CD4-positive, alpha-beta T cell (primary cell): ENCODE results near the gene MRPS34. TPM values are rescaled to one million over a fixed set of nuclear protein-coding genes. Genes with fewer than 3 reads are reported as not detected.

Experiments used
- ATAC-seq: fragments of 200-7000 bp; cut with Tn5 transposase; one replicate; pipeline ENCODE4 v1.10.0; 2022; ENCODE audit warnings: mild to moderate bottlenecking; ENCODE audit not compliant: poor library complexity
- CTCF ChIA-PET: fragments of 350-600 bp; sonication (Branson Sonifier 250); formaldehyde crosslinking; loops from one replicate; lab custom pipeline; 2021; ENCODE audit warnings: antibody characterized with exemption, inconsistent platforms; lab: Charles Lee
- POLR2A ChIA-PET: fragments of 350-600 bp; sonication (Branson Sonifier 250); formaldehyde crosslinking; loops from one replicate; lab custom pipeline; 2021; ENCODE audit warnings: antibody characterized with exemption, inconsistent platforms; lab: Charles Lee
- DNase-seq, 14 experiments: peaks; one replicate each; pipeline ENCODE4 v3.0.0-alpha.2; 2013 to 2020; ENCODE audit warnings: mixed read lengths in 2 of 14
- H3K27ac ChIP-seq, 2 donors: one replicate each; pipeline versions ENCODE4 v1.5.1 to v1.7.0; 2013; ENCODE audit warnings: low read length in 2 of 2, low read depth in 1 of 2, mild to moderate bottlenecking in 1 of 2
- H3K27me3 ChIP-seq, 2 experiments: 1 replicate in 1 of 2; 2 replicates in 1 of 2; pipeline versions ENCODE4 v1.6.1 to v1.7.0; 2013; ENCODE audit warnings: low read length in 2 of 2, control low read depth in 1 of 2, mild to moderate bottlenecking in 1 of 2, moderate library complexity in 1 of 2; ENCODE audit not compliant: insufficient read depth in 2 of 2, control insufficient read depth in 1 of 2
- H3K36me3 ChIP-seq: one replicate; pipeline ENCODE4 v1.6.1; 2013; ENCODE audit warnings: low read length, control low read depth; ENCODE audit not compliant: insufficient read depth
- H3K4me1 ChIP-seq: one replicate; pipeline ENCODE4 v1.6.1; 2013; ENCODE audit warnings: low read length, control low read depth; ENCODE audit not compliant: insufficient read depth
- H3K4me3 ChIP-seq: one replicate; pipeline ENCODE4 v1.5.1; 2013; ENCODE audit warnings: mild to moderate bottlenecking, low read length, moderate library complexity
- H3K9me3 ChIP-seq, 2 experiments: 1 replicate in 1 of 2; 2 replicates in 1 of 2; pipeline versions ENCODE4 v1.6.1 to v1.7.0; 2013; ENCODE audit warnings: low read length in 2 of 2, mild to moderate bottlenecking in 2 of 2, control low read depth in 1 of 2, moderate library complexity in 1 of 2; ENCODE audit not compliant: control insufficient read depth in 1 of 2, insufficient read depth in 1 of 2
- H3K27ac Mint-ChIP-seq: one replicate; pipeline ENCODE4 v1.8.0; 2020; ENCODE audit warnings: mixed read lengths
- H3K27me3 Mint-ChIP-seq: one replicate; pipeline ENCODE4 v1.8.0; 2021; ENCODE audit warnings: mixed read lengths
- H3K36me3 Mint-ChIP-seq: one replicate; pipeline ENCODE4 v1.8.0; 2021; ENCODE audit warnings: low read depth, mixed read lengths
- H3K4me1 Mint-ChIP-seq: one replicate; pipeline ENCODE4 v1.8.0; 2021; ENCODE audit warnings: low read depth, mixed read lengths
- H3K4me3 Mint-ChIP-seq: one replicate; pipeline ENCODE4 v1.8.0; 2020; ENCODE audit warnings: mild to moderate bottlenecking, mixed read lengths
- H3K9me3 Mint-ChIP-seq: one replicate; pipeline ENCODE4 v1.8.0; 2020; ENCODE audit warnings: mixed read lengths
- intact Hi-C, 2 experiments: fragments of 100-400 bp; cut with DNase I in 1 of 2; cut with micrococcal nuclease in 1 of 2; formaldehyde crosslinking; loops; one replicate each; pipeline versions ENCODE4 v1.15.1 to v1.9.0; 2023 to 2025; cut with DNase I, micrococcal nuclease
- total RNA-seq, 174 experiments: library from RNA in 2 of 174; stranded (reverse) in 2 of 174; gene quantifications; one replicate each; pipeline ENCODE4 v1.2.3 and lab custom pipeline; 2021 to 2026
- TF ChIP-seq, protein P1 (sequence below): fragments of 200-600 bp; IDR thresholded peaks from one replicate; pipeline ENCODE4 v1.8.0; 2022; ENCODE audit warnings: antibody characterized with exemption, mild to moderate bottlenecking

The MRPS34 gene
- total RNA-seq, 2 experiments from 2014 or later: 25.5 to 26.9 TPM

DNA sequence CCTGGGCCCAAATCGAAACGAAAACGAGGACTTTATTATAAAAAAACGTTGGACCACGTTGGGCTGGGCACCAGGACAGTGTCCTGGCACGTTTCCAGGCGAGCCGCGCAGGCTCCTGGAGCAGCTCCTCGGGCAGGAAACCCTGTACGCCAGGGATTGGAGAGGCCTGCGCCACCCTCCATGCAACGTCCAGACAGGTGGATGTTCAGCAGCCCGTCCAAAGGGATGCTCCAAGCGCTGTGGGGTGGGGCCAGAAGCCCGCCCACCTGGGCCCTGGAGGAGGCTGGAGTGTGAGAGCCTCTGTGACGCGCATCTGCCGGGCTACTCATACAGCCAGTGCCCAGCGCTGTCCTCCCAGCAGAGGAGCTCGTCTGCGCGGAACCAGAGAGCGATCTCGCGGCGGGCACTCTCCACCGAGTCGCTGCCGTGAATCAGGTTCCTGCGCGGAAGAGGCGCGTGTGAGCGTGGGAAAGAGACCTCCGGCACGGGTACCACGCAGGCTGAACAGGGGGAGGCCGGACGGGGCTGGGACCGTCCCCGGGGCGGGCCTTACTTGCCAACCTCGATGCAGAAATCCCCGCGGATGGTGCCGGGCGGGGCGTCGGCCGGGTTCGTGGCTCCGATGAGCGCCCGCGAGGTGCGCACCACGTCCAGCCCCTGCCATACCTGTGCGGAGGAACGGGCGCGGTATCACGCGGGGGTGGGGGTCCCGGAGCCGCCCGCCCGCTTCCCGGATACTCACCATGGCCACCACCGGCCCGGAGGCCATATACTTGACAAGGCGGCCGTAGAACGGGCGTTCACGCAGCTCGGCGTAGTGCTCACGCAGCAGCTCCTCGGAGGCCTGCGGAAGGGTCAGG, 2.4 kb downstream of the MRPS34 start:
- Histone ChIP-seq H3K4me3 (peak overlapping the region; percentile 89), H3K27me3 (no peaks in the 10 kb centered on the region), H3K36me3 (peaks cover 29% of the 10 kb centered on the region), H3K9me3 (no peaks in the 10 kb centered on the region), H3K4me1 (peaks cover 42% of the 10 kb centered on the region), H3K27ac (peak overlapping the region; percentile 29 to 35)
- DNase-seq: peak in 12 of 14 experiments; percentile 20 to 82 (median 43)
- ChIA-PET CTCF (interaction anchor here (4.0 kb wide), 1 partner anchor 12 kb away, joined by 21 read pairs; the partner anchor contains the start of genes NUBP2 and SPSB3), POLR2A (interaction anchor here (0.7 to 7.9 kb wide), 8 partner anchors 11 to 1075 kb away, joined by 3 to 163 read pairs (median 4); partner anchors contain the start of genes FAHD1, HAGH, JPT2 and MAPK8IP3)
- Mint-ChIP-seq H3K4me1 (peaks cover 16% of the 10 kb centered on the region), H3K9me3 (no peaks in the 10 kb centered on the region), H3K27ac (peak overlapping the region; percentile 62), H3K27me3 (no peaks in the 10 kb centered on the region), H3K4me3 (peak overlapping the region; percentile 80), H3K36me3 (peaks cover 30% of the 10 kb centered on the region)
- peak; percentile 10 for ATAC-seq
- intact Hi-C loops: loop anchor here (5.0 to 10.0 kb wide), 6 partner anchors 57 to 418 kb away; partner anchors contain the start of genes FAHD1 (in 1 of the 2), GNPTG (in 1 of the 2), HAGH (in 1 of the 2) and JPT2 (in 1 of the 2)
- TF ChIP-seq, protein P1, sequence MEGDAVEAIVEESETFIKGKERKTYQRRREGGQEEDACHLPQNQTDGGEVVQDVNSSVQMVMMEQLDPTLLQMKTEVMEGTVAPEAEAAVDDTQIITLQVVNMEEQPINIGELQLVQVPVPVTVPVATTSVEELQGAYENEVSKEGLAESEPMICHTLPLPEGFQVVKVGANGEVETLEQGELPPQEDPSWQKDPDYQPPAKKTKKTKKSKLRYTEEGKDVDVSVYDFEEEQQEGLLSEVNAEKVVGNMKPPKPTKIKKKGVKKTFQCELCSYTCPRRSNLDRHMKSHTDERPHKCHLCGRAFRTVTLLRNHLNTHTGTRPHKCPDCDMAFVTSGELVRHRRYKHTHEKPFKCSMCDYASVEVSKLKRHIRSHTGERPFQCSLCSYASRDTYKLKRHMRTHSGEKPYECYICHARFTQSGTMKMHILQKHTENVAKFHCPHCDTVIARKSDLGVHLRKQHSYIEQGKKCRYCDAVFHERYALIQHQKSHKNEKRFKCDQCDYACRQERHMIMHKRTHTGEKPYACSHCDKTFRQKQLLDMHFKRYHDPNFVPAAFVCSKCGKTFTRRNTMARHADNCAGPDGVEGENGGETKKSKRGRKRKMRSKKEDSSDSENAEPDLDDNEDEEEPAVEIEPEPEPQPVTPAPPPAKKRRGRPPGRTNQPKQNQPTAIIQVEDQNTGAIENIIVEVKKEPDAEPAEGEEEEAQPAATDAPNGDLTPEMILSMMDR: no peak

DNA sequence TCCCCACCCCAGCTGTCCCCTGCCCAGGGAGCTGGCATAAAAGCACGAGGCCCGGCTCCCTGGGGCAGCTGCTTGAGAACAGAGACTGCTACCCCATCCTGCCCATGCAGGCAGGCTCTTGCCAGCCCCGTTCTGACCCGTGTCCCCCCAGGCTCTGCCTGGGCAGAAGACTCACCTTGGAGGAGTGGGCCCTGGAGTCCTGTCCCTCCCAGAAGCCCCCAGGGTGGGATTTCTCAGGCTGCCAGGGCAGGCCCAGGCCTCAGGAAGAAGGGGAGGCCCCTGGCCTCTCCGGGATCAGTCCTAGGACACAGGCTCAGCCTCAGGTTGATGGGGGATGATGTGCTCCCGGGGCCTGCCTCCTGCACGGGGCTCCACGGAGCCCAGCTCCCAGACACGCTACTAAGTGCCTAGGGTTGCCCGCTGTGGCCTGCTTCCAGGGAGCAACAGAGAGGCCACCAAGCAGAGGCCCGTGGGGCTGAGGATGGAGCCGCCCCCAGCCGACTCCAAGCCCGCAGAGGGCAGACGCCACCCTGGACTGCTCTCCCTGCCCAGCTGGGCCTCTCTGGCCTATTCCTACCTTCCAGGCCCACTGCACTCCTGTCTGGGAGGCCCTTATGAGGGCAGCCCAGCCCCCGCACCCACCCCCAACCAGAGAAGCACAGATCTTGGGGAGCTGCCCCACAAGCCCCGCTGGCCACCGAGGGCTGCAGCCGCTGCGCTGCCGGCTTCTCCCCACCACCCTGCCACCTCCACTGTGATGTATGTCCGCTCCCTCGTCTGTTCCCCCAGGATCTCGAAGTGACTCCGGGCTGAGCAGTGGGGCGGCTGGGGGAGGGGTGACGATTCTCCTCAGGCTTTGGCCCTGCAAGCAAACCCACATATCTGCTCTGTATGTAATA, 3.3 kb downstream of the MRPS34 start:
- CTCF ChIA-PET: no interaction called here

More for the DNA sequence above, 3.3 kb downstream of the MRPS34 start:
- no peaks in the 10 kb centered on the region for H3K27me3 Mint-ChIP-seq
- POLR2A ChIA-PET: interaction anchor here (1.0 to 7.9 kb wide), 4 partner anchors 12 to 92 kb away, joined by 4 to 163 read pairs (median 12); partner anchors contain the start of genes FAHD1, HAGH, JPT2 and MAPK8IP3
- peak overlapping the region; percentile 80 for H3K4me3 Mint-ChIP-seq
- TF ChIP-seq, protein P1: no peak
- no peak for DNase-seq
- peak overlapping the region; percentile 62 for H3K27ac Mint-ChIP-seq
- Histone ChIP-seq H3K27ac (no peak overlapping the region), H3K27me3 (no peaks in the 10 kb centered on the region), H3K9me3 (no peaks in the 10 kb centered on the region), H3K36me3 (peaks cover 38% of the 10 kb centered on the region), H3K4me3 (no peak overlapping the region), H3K4me1 (peaks cover 34% of the 10 kb centered on the region)
- peaks cover 16% of the 10 kb centered on the region for H3K4me1 Mint-ChIP-seq
- no peak for ATAC-seq
- intact Hi-C loops: loop anchor here (5.0 to 10.0 kb wide), 7 partner anchors 58 to 417 kb away; partner anchors contain the start of genes FAHD1 (in 1 of the 2), GNPTG (in 1 of the 2), HAGH (in 1 of the 2) and JPT2 (in 1 of the 2)
- no peaks in the 10 kb centered on the region for H3K9me3 Mint-ChIP-seq
- peaks cover 35% of the 10 kb centered on the region for H3K36me3 Mint-ChIP-seq
